Middle frontal gyrus (tissue), 1 donor: ENCODE measurements around the gene ASPSCR1.
A peak's percentile ranks its signal among the peaks of the same experiment; 100 is the strongest.

Experiments
- DNase-seq: peaks from one replicate; pipeline ENCODE4 v3.0.0-alpha.2; 2015; ENCODE audit warnings: low spot score; ENCODE audit errors: extremely low spot score

Gene ASPSCR1

DNA sequence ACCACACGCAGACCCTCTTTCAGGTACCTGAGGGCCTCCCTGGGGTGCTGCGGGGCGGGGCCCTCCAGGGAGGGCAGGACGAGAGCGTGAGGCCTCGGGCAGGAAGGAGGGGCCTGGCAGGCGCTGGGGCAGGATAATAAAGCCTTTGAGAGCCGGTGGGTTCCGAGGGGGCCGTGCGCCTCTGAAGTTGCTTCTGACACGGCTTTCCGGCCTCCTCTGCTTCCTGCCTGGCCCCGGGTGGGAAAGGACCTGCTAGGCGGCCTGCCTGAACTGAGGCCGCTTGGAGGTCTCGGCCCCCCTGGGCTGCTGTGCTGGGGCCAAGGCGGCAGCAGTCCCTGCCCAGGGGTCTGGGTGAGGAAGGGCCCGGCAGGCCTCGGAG lies 34.8 kb downstream of the ASPSCR1 start:
- no peak for DNase-seq

DNA sequence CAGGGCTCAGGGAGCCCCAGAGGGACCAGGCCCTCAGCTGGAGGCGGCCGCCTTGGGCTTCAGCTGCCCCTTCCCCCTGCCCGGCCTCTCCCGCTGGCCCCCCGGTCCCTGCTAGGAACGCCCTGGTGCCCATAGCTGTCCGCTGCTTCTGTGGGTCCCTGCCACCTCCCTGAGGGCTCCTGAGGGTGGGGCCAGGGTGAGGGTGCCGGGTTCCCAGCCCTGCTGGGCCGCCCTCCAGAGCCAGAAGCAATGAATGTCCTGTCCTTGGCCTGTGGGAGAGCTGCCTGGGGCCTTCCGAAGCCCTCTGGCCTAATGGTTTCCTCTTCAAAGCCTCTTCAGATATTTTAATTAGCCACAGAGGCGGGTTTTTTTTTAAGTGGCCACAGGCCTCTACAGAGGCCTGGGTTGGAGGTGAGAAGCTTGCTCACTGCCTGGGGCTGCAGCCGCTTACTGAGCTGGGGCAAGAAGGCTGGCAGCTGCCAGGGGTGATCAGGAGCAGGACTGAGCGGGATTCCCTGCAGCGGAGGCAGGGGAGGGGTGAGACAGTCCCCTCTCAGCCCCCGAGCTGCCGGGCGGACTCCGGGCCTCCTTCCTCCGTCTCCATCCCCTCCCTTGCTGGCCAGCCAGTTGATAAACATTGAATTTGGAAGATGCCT lies 35.3 kb downstream of the ASPSCR1 start:
- no peak for DNase-seq

DNA sequence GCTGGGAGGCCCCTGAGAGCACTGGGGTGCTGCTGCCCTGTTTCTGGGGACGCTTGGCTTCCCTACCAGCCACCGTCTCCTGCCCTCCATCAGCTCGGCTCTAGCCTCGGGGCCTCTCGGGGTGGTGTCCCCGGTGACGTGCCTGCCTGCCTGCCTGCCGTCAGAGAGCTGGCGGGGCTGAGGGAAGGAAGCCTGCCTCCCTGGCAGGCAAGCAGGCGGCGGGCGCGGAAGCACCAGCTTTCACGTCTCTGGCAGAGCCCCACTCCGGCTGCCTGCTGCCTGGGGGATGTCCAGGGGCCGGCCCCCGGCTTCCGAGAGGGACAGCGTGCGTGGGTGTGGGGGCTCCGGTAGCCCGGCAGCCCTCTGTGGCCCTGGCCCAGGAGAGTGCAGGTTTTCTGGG lies 35.9 kb downstream of the ASPSCR1 start:
- no peak for DNase-seq

DNA sequence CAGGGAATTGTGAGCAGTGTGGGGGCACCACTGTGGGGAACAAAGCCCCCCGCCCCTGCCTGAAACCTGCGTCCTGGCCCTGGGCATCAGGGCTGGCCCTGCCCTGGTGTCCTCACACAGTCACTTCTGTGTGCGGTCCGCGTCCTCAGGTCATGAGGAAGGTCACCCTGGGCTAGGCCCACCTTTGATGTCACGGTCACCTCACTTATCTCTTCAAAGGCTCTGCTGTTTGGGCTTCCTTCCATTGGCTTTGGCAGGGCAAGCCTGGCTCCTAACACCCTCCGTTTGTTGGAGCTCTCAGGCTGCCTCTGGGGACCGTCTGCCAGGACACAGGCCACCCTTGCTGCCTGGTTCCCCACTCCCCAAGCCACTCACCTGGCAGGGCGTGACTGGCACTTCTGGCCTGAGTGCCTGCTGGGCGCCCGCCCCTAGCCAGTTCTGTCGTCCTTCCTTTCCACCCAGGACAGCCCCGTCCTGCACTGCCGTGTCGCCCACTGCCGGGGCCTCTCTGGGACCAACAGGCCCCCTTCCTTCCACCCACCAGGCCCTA lies 36.4 kb downstream of the ASPSCR1 start:
- no peak for DNase-seq

DNA sequence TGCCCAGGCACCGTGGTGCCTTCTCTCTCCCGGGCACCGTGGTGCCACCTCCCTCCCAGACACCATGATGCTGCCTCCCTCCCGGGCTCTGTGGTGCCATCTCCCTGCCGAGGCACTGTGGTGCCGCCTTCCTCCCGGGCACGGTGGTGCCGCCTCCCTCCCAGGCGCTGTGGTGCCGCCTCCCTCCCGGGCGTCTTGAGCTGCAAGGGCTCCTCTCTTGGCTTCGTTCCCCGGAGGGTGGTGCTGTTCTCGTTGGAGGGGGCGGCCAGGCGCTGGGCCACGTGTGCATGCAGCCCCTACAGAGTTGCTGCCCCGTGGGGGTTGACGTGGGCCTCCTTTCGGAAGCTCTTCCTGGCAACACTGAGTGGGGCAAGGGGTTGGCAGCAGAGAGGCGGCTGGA lies 37.0 kb downstream of the ASPSCR1 start:
- no peak for DNase-seq

DNA sequence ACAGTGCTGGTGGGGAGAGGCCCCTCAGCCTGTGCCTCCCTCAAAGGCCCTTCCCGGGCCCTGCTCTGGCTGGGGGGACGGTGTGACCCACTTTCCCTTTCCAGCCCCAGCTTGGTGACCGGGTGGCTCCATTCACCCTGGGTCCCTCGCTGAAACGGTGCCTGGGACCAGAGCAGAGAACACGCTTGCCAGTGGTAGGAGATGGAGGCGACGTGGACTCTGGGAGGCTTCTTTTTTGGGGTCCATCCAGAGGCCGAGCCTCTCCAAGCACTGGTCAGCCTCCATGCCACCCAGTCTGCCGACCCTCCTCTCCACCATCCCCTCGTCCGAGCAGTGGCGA lies 37.5 kb downstream of the ASPSCR1 start:
- DNase-seq = no peak

DNA sequence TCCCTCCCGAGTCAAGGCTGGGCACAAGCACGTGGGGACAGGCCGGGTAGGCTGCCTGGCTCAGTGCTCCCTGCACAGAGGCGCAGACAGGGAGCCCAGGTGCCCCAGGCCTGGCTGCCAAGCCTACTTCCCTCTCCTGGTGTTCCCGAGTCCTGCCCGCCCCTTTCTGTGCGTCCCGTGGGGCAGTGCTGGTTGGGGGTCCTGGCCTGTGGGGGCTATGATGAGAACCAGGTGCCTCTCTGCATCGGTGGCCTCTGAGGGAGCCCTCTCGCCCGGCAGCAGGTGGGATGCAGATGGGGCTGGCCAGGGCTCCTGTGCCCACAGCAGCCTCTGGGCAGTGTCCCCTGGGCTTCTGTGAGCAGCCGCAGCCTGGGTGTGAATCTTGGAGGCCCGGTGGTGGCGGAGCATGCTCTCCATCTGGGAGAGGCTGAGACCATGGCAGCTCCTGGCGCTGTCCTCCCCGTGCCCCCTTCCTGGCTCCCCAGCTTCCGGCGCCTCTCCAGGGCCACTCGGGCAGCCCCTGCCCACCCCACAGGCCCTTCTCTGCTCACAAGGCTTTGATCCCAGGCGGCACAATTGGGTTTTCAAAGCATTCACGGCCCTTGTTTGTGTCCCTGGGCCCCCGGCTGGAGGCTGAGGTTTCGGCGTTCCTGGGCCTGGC lies 38.0 kb downstream of the ASPSCR1 start:
- DNase-seq = no peak

DNA sequence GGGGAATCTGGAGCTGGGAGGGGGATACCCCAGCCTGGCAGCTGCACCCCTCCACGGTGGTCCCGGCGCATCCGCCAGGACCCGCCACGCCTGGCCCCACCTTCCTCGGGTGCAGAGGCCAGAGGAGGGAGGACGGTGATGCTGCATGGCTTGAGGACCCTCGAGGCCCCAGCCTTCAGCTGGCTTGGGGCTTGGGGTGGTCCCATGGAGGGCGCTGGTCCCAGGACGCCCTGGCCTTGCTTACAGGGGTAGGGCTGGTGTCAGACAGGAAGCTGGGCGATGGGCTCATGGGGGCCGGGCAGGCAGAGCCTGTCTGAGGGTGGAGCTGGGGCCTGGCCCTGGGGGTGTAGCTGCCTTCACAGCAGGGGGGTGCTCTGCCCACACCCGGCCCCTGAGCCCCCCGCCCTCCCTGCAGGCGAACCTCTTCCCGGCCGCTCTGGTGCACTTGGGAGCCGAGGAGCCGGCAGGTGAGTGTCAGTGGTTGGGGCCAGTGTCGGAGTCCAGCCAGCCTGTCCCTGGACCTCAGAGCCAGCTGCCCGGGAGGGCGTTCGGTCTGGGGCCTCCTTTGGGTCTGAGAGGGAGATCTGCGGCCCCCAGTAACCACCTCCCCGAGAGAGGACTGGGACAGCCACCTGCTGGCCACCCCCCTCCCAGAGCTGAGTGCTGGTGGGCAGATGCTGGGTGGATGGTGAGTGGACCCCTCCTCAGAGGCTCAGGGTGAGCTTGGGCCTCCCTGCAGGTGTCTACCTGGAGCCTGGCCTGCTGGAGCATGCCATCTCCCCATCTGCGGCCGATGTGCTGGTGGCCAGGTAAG lies 38.8 kb downstream of the ASPSCR1 start:
- no peak for DNase-seq

DNA sequence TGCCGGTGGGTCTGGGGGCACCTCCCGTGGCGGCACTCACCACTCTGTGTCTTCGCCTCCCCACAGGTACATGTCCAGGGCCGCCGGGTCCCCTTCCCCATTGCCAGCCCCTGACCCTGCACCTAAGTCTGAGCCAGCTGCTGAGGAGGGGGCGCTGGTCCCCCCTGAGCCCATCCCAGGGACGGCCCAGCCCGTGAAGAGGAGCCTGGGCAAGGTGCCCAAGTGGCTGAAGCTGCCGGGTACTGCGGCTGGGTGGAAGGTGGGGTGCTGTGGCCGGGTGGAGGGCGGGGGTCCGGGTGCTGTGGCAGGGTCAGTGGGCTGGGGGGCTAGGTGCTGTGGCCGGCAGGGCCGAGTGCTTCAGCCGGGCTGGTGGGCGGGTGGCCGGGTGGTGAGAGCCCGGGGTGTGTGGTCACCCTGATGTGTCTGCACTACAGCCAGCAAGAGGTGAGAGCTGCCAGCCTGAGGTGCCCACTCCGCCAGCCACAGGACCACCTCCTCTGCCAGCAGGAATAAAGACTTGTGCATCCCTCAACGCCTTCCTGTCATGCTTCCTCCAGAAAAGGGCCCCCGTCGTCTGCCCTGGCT lies 39.5 kb downstream of the ASPSCR1 start:
- no peak for DNase-seq

DNA sequence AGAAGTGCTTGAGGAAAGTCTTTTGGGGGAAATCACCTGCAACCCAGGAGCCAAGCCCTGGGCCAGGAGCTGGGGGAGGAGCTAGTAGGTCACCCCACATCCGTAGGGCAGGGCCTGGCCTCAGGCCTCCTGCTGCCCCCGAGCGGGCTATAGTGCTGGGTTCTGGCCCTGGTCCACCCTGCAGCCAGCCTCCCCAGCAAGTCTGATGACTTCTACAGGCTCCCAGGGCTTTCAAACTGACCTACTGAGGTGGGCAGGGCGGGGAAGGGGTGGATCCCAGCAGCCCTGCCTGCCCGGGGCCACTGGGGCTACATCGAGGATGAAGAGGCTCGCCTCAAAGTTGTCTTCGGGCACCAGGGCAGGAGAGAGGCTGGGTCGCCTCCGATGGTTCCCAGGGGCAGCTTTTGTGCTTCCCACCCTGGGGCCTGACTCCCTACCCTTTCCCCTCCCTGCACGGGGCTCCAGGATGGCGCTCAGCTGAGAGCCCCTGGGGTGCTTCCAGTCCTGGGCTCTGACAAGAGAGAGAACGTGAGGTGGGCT lies 40.3 kb downstream of the ASPSCR1 start:
- no peak for DNase-seq

DNA sequence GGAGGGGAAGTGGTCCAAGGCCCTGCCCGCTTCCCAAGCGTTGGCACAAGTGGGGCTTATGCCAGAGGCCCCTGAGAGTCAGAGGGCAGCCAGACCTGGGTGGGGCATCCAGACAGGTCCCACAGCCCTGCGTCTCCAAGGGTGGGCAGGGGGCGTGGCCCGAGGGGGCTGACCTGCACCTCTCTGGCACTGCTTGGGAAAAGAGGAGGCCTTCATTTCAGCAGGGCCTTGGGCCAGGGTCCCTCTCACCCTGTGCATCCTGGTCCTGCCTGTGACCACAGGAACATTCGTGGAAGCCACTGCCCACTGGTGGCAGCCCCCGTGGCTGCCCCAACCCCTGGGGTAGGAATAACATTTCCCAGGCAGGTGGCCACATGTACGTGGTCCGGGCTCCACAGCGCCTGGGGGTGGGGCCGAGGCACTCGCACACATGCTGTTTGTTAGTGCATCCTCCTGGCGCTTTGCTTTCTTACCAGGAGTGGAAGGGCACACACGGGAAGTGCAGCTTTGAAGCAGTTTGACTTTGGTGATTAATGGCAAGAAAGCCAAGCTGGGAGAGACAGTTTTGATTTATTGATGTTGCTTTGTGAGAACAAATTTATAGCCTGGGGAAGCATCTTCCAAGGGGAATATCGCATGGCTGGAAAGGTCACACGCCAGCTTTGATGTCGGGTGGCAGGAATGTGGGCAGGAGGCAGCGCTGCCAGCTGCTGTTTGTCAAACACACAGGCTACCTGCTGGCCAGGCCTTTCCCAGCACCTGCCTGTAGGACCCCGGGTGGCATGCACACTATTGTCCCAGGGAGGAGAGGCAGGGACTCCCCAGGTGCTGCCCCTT lies 40.9 kb downstream of the ASPSCR1 start:
- DNase-seq = no peak

DNA sequence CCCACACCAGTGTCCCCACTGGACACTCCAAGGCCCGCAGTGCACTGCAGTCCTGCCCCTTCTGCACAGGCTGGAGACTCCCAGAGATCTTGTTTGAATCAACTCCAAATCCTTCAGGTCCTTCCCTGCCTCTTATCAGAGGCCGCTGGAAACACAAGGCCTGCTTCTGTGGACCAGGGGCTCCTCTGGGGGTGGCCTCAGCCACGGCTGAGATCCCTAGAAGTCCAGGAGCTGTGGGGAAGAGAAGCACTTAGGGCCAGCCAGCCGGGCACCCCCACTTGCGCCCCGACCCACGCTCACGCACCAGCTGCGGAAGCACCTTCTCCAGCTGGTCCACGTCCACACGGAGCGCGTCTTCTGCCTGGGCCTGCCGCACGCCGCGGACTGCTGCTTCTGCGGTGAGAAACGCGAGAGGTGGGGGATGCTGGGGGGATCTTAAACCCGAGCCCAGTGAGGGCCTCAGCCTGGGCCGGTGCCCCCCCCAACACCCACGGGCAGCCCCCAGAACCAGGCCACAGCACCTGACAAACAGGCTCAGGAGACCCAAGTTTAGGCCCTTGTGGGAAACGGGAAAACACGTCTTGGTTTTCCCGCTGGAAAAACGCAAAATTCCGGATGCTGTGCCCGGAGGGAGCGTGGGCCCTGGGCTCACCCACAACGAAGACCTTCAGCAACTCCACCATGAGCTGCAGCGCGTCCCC lies 41.7 kb downstream of the ASPSCR1 start:
- DNase-seq = no peak

DNA sequence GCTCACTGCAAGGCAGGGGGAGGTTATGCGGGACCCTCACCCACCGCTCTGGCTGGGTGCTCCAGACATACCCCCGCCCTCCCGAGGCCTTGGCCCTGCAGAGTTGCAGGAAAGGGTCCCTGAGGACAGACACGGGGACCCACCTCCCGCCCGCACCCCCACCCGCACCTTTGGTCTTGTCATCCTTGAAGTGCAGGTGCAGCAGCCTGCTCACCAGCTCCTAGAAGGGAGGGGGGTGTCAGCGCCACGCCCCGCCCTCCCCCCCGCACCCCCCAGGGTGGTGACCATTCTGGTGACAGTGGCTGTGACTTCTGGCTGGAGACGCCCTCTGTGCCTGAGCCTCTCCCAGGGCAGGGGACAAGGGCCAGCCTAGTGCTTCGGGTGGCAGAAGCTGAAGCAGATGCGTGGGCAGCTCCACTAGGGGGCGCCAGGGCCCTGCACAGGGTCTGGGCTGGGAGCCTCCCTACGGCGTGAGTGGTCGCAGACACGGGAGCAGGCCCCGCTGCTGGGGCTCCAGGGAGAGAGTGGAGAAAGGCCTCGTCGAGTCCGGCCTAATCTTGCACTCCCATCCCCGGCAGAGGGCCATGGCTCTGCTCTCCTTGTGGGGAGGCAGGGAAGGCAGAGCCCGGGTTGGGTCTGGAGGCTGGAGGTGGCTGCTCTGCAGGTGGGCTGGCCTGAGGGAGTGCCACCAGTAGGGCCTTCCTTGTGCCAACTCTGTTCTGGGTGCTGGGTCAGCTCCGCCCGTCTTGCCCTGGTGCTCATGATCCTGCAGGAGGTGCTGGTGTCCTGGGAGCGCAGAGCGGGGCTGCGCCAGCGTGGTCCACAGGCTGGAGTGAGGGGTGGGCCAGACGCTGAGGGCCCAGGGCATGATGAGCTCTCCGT lies 42.5 kb downstream of the ASPSCR1 start:
- no peak for DNase-seq

DNA sequence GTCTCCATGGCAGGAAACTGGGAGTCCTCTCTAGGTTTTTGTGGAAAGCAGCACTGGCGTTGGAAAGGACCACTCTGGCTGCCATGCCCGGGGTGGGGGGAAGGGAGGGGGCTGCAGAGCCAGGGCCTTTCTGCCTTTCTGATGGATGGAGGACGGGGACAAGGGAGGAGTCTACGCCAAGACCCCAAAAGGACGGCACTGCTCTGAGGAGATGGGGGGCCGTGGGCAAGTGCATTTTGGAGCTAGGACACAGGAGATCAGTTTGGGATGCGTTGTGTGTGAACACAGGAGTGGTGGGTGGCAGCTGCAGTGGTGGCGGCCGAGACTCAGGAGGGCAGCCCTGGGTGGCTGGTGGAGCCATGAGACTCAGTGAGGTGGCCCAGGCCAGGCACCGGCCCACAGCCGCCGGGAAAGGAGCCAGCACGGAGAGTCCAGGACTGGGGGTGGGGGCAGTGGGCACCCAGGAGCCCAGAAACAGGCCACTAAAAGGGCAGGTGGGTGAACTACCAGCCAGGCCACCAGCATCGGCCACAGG lies 43.2 kb downstream of the ASPSCR1 start:
- no peak for DNase-seq

DNA sequence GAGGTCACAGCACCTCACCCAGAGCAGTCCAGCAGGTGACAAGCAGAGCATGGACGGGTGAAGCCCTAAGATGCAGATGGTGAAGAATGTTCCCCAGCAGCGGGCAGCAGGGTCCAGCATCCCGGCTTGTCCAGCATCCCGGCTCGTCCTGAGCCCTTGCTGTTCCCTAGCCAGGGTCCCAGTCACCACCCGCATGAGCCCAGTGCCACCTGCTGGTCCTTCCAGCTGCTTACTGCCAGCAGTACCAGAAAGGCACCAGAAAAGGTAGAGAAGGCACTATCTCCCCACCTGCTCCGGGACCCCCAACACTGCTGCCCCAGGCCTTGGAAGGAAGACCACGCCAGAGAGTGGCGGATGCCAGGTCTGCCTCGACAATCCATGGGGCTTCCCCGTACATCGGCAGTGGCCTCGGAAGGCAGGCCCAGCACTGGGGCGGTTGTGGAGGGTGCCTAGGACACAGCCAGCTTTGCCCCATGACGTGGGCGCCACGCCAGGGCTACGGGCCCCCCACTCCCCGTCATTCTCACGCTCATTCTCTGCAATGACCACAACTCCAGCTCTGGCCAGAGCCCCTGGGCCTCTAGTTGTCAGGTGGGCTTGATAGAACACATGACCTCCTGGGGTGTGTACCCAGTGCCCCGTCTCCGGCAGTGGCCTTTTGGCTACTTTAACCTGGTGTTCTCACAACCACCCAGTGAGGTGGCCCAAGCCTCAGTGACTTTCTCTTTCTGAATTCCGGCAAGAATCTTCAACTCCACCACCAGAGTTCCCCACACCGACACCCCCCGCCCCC lies 43.9 kb downstream of the ASPSCR1 start:
- peak; percentile 37 for DNase-seq

DNA sequence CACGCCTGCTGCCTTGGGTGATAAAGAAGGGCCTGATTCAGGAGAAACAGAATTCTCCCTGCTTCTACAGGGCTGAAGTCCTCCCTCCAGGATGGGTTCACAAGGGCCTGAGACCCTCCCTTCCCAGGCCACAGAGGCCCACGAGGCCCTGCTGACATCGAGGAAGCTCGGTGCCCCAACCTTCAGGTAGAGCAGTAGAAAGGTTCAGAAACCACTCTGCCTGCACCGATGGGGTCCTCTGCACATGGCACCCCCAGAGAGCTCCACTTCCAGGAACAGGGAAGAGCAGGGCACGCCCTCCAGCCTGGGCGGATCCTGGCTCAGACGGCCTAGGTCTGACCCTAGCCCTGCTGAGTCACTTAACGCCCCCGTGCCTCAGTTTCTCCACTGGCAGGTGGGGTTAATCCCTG lies 44.5 kb downstream of the ASPSCR1 start:
- no peak for DNase-seq

DNA sequence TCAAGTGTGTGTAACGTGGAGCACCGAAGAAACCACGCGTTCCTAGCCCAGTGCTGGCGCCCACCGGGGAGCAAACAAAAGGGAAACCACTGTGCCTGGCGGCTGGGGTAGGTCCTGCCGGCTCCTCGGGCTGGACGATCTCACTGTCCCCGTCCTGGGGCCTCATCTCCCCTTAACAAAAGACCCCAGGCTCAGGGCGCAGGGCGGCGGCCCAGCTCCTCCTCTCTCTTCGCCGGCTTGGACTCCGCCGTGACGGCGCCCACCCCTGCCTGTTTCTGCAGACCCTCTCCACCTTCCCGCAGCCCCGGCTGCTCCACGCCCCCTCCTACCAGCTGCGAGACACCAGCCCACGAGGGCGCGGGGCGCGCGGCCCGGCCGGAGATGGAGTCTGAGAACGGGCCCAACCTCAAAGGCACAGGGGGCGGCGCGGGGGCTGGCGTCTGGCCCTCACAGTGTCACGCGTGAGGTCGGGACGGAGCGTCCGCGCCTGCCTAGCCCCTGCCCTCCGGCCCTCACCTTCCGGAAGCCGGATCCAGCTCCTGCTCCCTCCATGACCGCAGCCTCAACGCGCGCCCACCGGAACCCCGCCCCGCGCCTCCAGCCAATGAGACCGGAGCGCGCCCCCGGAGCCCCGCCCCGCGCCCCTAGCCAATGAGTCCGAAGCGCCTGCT lies 45.0 kb downstream of the ASPSCR1 start, which contains the start of gene CENPX:
Gene CENPX, minus strand, starts transcription at position 569 of the 671 bp plus-strand sequence. Its CDS starts 17 bp downstream, at position 552.
- DNase-seq = no peak
